Stimulated activated memory B cell treated with anti-CD40 and anti-IgM and Interleukin-4, amounts not matched to agents 10 μg/mL and 1 μg/mL and 100 μg/mL, for 72 hours (primary cell): ENCODE data around the gene ARFGEF3.

Experiments
- ATAC-seq: fragments of 150-1000 bp; cut with Tn5 transposase; 2 replicates; pipeline ENCODE4 v1.10.0; 2021
- H3K27ac Mint-ChIP-seq: one replicate; pipeline ENCODE4 v1.8.0; 2022; ENCODE audit warnings: mild to moderate bottlenecking, mixed read lengths
- H3K27me3 Mint-ChIP-seq: one replicate; pipeline ENCODE4 v1.8.0; 2022; ENCODE audit warnings: mixed read lengths
- H3K36me3 Mint-ChIP-seq: one replicate; pipeline ENCODE4 v1.8.0; 2022; ENCODE audit warnings: mixed read lengths
- H3K4me1 Mint-ChIP-seq: one replicate; pipeline ENCODE4 v1.8.0; 2022; ENCODE audit warnings: mixed read lengths
- H3K4me3 Mint-ChIP-seq: one replicate; pipeline ENCODE4 v1.8.0; 2022; ENCODE audit warnings: mild to moderate bottlenecking, moderate library complexity, mixed read lengths
- H3K9me3 Mint-ChIP-seq: one replicate; pipeline ENCODE4 v1.8.0; 2022; ENCODE audit warnings: mixed read lengths

ARFGEF3 gene

GRCh38 chr6:138239774-138240173, 78.0 kb downstream of the ARFGEF3 start:
- Mint-ChIP-seq H3K27me3 (peaks cover 14% of the 10 kb centered on the region), H3K4me3 (no peak overlapping the region), H3K9me3 (no peaks in the 10 kb centered on the region), H3K4me1 (no peaks in the 10 kb centered on the region), H3K36me3 (no peaks in the 10 kb centered on the region), H3K27ac (no peak overlapping the region)
- ATAC-seq, result no peak

GRCh38 chr6:138240476-138241245, 78.9 kb downstream of the ARFGEF3 start:
- Mint-ChIP-seq H3K27ac (no peak overlapping the region), H3K4me3 (no peak overlapping the region), H3K36me3 (no peaks in the 10 kb centered on the region), H3K4me1 (no peaks in the 10 kb centered on the region), H3K27me3 (peaks cover 14% of the 10 kb centered on the region), H3K9me3 (no peaks in the 10 kb centered on the region)
- ATAC-seq, result no peak

- H3K9me3 Mint-ChIP-seq, result no peaks in the 10 kb centered on the region
- H3K27me3 Mint-ChIP-seq, result peaks cover 14% of the 10 kb centered on the region
- no peak overlapping the region for H3K4me3 Mint-ChIP-seq
- no peaks in the 10 kb centered on the region for H3K36me3 Mint-ChIP-seq
- no peaks in the 10 kb centered on the region for H3K4me1 Mint-ChIP-seq
- no peak for ATAC-seq
- no peak overlapping the region for H3K27ac Mint-ChIP-seq
Measured at GRCh38 chr6:138241381-138241780, 79.6 kb downstream of the ARFGEF3 start.

GRCh38 chr6:138241934-138242333, 80.2 kb downstream of the ARFGEF3 start:
- no peak overlapping the region for H3K27ac Mint-ChIP-seq
- no peaks in the 10 kb centered on the region for H3K9me3 Mint-ChIP-seq
- H3K27me3 Mint-ChIP-seq, result peaks cover 14% of the 10 kb centered on the region
- no peaks in the 10 kb centered on the region for H3K36me3 Mint-ChIP-seq
- H3K4me1 Mint-ChIP-seq, result no peaks in the 10 kb centered on the region
- no peak for ATAC-seq
- no peak overlapping the region for H3K4me3 Mint-ChIP-seq

GRCh38 chr6:138242987-138243592, 81.4 kb downstream of the ARFGEF3 start:
- Mint-ChIP-seq H3K36me3 (no peaks in the 10 kb centered on the region), H3K9me3 (no peaks in the 10 kb centered on the region), H3K27me3 (peaks cover 14% of the 10 kb centered on the region), H3K4me1 (no peaks in the 10 kb centered on the region), H3K27ac (no peak overlapping the region), H3K4me3 (no peak overlapping the region)
- no peak for ATAC-seq

GRCh38 chr6:138245751-138246150, 84.0 kb downstream of the ARFGEF3 start:
- no peaks in the 10 kb centered on the region for H3K9me3 Mint-ChIP-seq
- H3K27ac Mint-ChIP-seq, result no peak overlapping the region
- H3K27me3 Mint-ChIP-seq, result peaks cover 14% of the 10 kb centered on the region
- ATAC-seq, result no peak
- H3K4me1 Mint-ChIP-seq, result no peaks in the 10 kb centered on the region
- H3K4me3 Mint-ChIP-seq, result no peak overlapping the region
- H3K36me3 Mint-ChIP-seq, result no peaks in the 10 kb centered on the region

- Mint-ChIP-seq H3K36me3 (no peaks in the 10 kb centered on the region), H3K27me3 (peaks cover 14% of the 10 kb centered on the region), H3K9me3 (no peaks in the 10 kb centered on the region), H3K4me1 (no peaks in the 10 kb centered on the region), H3K27ac (no peak overlapping the region), H3K4me3 (no peak overlapping the region)
- no peak for ATAC-seq
Measured at GRCh38 chr6:138246650-138247440, 85.1 kb downstream of the ARFGEF3 start.

GRCh38 chr6:138248011-138248410, 86.3 kb downstream of the ARFGEF3 start:
- H3K27me3 Mint-ChIP-seq, result peaks cover 5% of the 10 kb centered on the region
- H3K9me3 Mint-ChIP-seq, result no peaks in the 10 kb centered on the region
- H3K4me3 Mint-ChIP-seq, result no peak overlapping the region
- no peaks in the 10 kb centered on the region for H3K36me3 Mint-ChIP-seq
- ATAC-seq, result no peak
- no peak overlapping the region for H3K27ac Mint-ChIP-seq
- no peaks in the 10 kb centered on the region for H3K4me1 Mint-ChIP-seq

- Mint-ChIP-seq H3K27ac (no peak overlapping the region), H3K4me1 (no peaks in the 10 kb centered on the region), H3K27me3 (peaks cover 6% of the 10 kb centered on the region), H3K36me3 (no peaks in the 10 kb centered on the region), H3K4me3 (no peak overlapping the region), H3K9me3 (no peaks in the 10 kb centered on the region)
- no peak for ATAC-seq
Measured at GRCh38 chr6:138248878-138249277, 87.1 kb downstream of the ARFGEF3 start.

- peaks cover 9% of the 10 kb centered on the region for H3K27me3 Mint-ChIP-seq
- no peaks in the 10 kb centered on the region for H3K9me3 Mint-ChIP-seq
- H3K4me1 Mint-ChIP-seq, result no peaks in the 10 kb centered on the region
- H3K27ac Mint-ChIP-seq, result no peak overlapping the region
- H3K36me3 Mint-ChIP-seq, result no peaks in the 10 kb centered on the region
- no peak overlapping the region for H3K4me3 Mint-ChIP-seq
- ATAC-seq, result no peak
Measured at GRCh38 chr6:138250053-138250452, 88.3 kb downstream of the ARFGEF3 start.

- Mint-ChIP-seq H3K27me3 (peaks cover 16% of the 10 kb centered on the region), H3K36me3 (no peaks in the 10 kb centered on the region), H3K4me3 (no peak overlapping the region), H3K9me3 (no peaks in the 10 kb centered on the region), H3K27ac (no peak overlapping the region), H3K4me1 (no peaks in the 10 kb centered on the region)
- ATAC-seq, result no peak
Measured at GRCh38 chr6:138250513-138251247, 88.9 kb downstream of the ARFGEF3 start.

GRCh38 chr6:138253731-138254130, 92.0 kb downstream of the ARFGEF3 start:
- no peak overlapping the region for H3K27ac Mint-ChIP-seq
- no peaks in the 10 kb centered on the region for H3K36me3 Mint-ChIP-seq
- no peaks in the 10 kb centered on the region for H3K4me1 Mint-ChIP-seq
- H3K27me3 Mint-ChIP-seq, result peaks cover 21% of the 10 kb centered on the region
- H3K9me3 Mint-ChIP-seq, result no peaks in the 10 kb centered on the region
- H3K4me3 Mint-ChIP-seq, result no peak overlapping the region
- ATAC-seq, result no peak

- no peak for ATAC-seq
- no peak overlapping the region for H3K27ac Mint-ChIP-seq
Measured at GRCh38 chr6:138255443-138255842, 93.7 kb downstream of the ARFGEF3 start.

GRCh38 chr6:138257638-138258040, 95.9 kb downstream of the ARFGEF3 start:
- H3K27ac Mint-ChIP-seq, result no peak overlapping the region
- H3K27me3 Mint-ChIP-seq, result peaks cover 38% of the 10 kb centered on the region
- no peak for ATAC-seq
- H3K4me3 Mint-ChIP-seq, result no peak overlapping the region
- no peaks in the 10 kb centered on the region for H3K4me1 Mint-ChIP-seq
- no peaks in the 10 kb centered on the region for H3K36me3 Mint-ChIP-seq
- H3K9me3 Mint-ChIP-seq, result no peaks in the 10 kb centered on the region

More at GRCh38 chr6:138255443-138255842, 93.7 kb downstream of the ARFGEF3 start:
- no peaks in the 10 kb centered on the region for H3K9me3 Mint-ChIP-seq
- no peaks in the 10 kb centered on the region for H3K4me1 Mint-ChIP-seq
- no peak overlapping the region for H3K4me3 Mint-ChIP-seq
- no peaks in the 10 kb centered on the region for H3K36me3 Mint-ChIP-seq
- peaks cover 37% of the 10 kb centered on the region for H3K27me3 Mint-ChIP-seq

- H3K36me3 Mint-ChIP-seq, result no peaks in the 10 kb centered on the region
- H3K9me3 Mint-ChIP-seq, result no peaks in the 10 kb centered on the region
- H3K27me3 Mint-ChIP-seq, result peaks cover 38% of the 10 kb centered on the region
- H3K4me1 Mint-ChIP-seq, result no peaks in the 10 kb centered on the region
- ATAC-seq, result no peak
- H3K27ac Mint-ChIP-seq, result no peak overlapping the region
- H3K4me3 Mint-ChIP-seq, result no peak overlapping the region
Measured at GRCh38 chr6:138258197-138258596, 96.5 kb downstream of the ARFGEF3 start.
